Naive thymus-derived CD8-positive, alpha-beta T cell (primary cell): ENCODE results near the gene GRM8. TPM values are rescaled to one million over a fixed set of nuclear protein-coding genes. Genes with fewer than 3 reads are reported as not detected.

Experiments used
- ATAC-seq, 2 donors: fragments of 150-1000 bp; cut with Tn5 transposase in 1 of 2; sonication (Bioruptor Pico), chemical (Tn5 transposase) in 1 of 2; 1 replicate in 1 of 2; 2 replicates in 1 of 2; pipeline ENCODE4 v1.10.0; 2021; ENCODE audit warnings: mild to moderate bottlenecking in 2 of 2, moderate library complexity in 2 of 2
- POLR2A ChIA-PET: fragments of 350-600 bp; sonication (Branson Sonifier 250); formaldehyde crosslinking; loops from one replicate; lab custom pipeline; 2021; ENCODE audit warnings: antibody characterized with exemption; lab: Charles Lee
- DNase-seq, 10 donors: peaks; one replicate each; pipeline versions ENCODE4 v3.0.0 to v3.0.0-alpha.2; 2020 to 2022
- H3K27ac Mint-ChIP-seq, 10 donors: one replicate each; pipeline ENCODE4 v1.8.0; 2020 to 2022; ENCODE audit warnings: mild to moderate bottlenecking in 10 of 10, mixed read lengths in 10 of 10, moderate library complexity in 4 of 10, inconsistent platforms in 1 of 10
- H3K27me3 Mint-ChIP-seq, 5 donors: one replicate each; pipeline ENCODE4 v1.8.0; 2021 to 2022; ENCODE audit warnings: mixed read lengths in 5 of 5
- H3K36me3 Mint-ChIP-seq, 3 donors: one replicate each; pipeline ENCODE4 v1.8.0; 2020 to 2022; ENCODE audit warnings: mixed read lengths in 3 of 3, mild to moderate bottlenecking in 2 of 3, inconsistent platforms in 1 of 3
- H3K4me1 Mint-ChIP-seq, 4 donors: one replicate each; pipeline ENCODE4 v1.8.0; 2021 to 2022; ENCODE audit warnings: mixed read lengths in 4 of 4
- H3K4me3 Mint-ChIP-seq, 10 donors: one replicate each; pipeline ENCODE4 v1.8.0; 2020 to 2022; ENCODE audit warnings: mild to moderate bottlenecking in 10 of 10, mixed read lengths in 10 of 10, moderate library complexity in 6 of 10, inconsistent platforms in 1 of 10
- H3K9me3 Mint-ChIP-seq, 9 donors: one replicate each; pipeline ENCODE4 v1.8.0; 2020 to 2022; ENCODE audit warnings: mixed read lengths in 9 of 9, mild to moderate bottlenecking in 3 of 9, inconsistent platforms in 1 of 9, moderate library complexity in 1 of 9
- polyA plus RNA-seq, 3 donors: library from polyadenylated mRNA; unstranded; fragments of 300-500 nt; fragmentation: Illumina TruSeq; gene quantifications; one replicate each; pipeline ENCODE4 v1.2.3, GENCODE V29; 2021
- total RNA-seq, 8 experiments: library from RNA in 2 of 8; stranded (reverse) in 2 of 8; gene quantifications; one replicate each; pipeline ENCODE4 v1.2.3 and lab custom pipeline; 2021 to 2026

Gene GRM8
- total and polyA plus RNA-seq, 5 experiments from 2014 or later = not detected

- no peaks in the 10 kb centered on the region for H3K27me3 Mint-ChIP-seq
- H3K9me3 Mint-ChIP-seq = peaks cover 0 to 13% (median 4%) of the 10 kb centered on the region in 9 donors
- H3K4me3 Mint-ChIP-seq = no peak overlapping the region
- no peak overlapping the region for H3K27ac Mint-ChIP-seq
- H3K36me3 Mint-ChIP-seq = no peaks in the 10 kb centered on the region
- POLR2A ChIA-PET = no interaction called here
- no peaks in the 10 kb centered on the region for H3K4me1 Mint-ChIP-seq
- ATAC-seq (no peak), DNase-seq (no peak)
Measured at GRCh38 chr7:126453104-126453503, 799.6 kb downstream of the GRM8 start.

DNA sequence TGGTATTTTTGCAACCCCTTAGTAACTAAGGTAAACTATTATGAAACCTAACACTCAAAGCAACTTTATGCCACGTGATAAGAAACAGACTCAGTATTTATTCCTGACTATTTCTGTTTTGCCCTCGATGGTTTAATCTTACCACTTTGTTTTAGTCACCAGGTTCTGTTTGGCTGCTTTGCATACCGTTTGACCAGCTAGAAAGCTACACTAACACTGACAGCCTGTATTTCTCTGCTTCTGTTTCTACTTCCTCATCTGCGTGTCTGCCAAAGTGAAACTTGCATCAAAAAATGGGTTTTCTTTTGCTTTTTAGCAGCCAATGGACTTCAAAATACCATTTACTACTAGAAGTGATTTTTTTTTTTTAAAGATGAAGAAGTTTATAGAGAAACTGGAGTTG is 802.5 kb downstream of the GRM8 start:
- no peak overlapping the region for H3K4me3 Mint-ChIP-seq
- no peaks in the 10 kb centered on the region for H3K4me1 Mint-ChIP-seq
- DNase-seq (no peak), ATAC-seq (no peak)
- H3K9me3 Mint-ChIP-seq = peaks cover 0 to 13% (median 4%) of the 10 kb centered on the region in 9 donors
- no peaks in the 10 kb centered on the region for H3K27me3 Mint-ChIP-seq
- POLR2A ChIA-PET = no interaction called here
- no peaks in the 10 kb centered on the region for H3K36me3 Mint-ChIP-seq
- no peak overlapping the region for H3K27ac Mint-ChIP-seq

DNA sequence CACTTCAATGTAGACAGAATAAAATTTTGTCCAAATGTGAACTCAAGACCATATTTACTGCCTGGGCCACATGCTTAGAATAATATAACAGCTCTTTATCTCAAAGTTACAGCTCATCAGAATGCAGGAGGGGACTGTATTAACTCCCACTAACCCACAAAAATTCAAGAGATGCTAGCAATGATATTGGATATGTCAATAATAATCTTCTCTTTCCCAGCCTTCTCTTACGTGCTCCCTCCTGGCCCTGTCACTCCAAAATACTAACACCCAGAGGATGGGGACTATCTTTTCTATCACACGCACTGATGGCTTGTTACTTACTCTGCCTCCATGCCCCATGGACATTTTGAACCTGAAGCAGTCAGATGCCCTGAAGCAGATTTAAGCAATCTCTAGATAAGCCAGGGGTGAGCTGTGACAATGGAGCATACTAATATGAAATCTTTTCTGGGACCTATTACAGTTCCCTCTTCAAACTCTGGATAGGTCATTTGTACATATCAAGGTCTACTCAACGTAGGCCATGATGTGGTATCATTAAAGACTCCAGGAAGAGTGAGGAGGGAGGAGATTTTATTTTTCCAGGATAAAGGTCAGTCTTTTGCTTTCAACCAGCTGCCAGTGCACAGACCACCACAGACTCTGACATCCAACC is 803.0 kb downstream of the GRM8 start:
- DNase-seq = no peak
- ATAC-seq = no peak
- no peaks in the 10 kb centered on the region for H3K36me3 Mint-ChIP-seq
- POLR2A ChIA-PET = no interaction called here
- H3K27me3 Mint-ChIP-seq = no peaks in the 10 kb centered on the region
- peaks cover 0 to 13% (median 4%) of the 10 kb centered on the region in 9 donors for H3K9me3 Mint-ChIP-seq
- H3K27ac Mint-ChIP-seq = no peak overlapping the region
- no peak overlapping the region for H3K4me3 Mint-ChIP-seq
- no peaks in the 10 kb centered on the region for H3K4me1 Mint-ChIP-seq

DNA sequence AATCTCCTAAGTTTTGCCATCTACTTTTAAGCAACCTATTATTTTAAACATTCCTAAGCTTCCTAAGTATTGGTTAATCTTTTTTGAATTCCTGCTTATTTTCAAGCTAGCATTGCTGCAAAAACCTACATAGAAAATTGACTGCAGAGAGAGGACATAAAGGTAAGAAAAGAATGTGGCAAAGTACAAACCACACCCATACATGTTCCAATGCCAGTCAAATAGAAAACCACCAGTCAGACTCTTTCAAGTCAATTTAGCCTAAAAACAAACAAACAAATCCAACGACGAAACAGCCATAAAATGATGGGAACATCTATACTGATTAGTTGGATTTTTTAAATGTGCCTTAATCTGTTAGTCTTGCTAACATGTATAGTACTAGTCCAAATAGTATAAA is 804.8 kb downstream of the GRM8 start:
- no peak for DNase-seq
- POLR2A ChIA-PET = no interaction called here
- Mint-ChIP-seq H3K4me3 (no peak overlapping the region), H3K4me1 (no peaks in the 10 kb centered on the region), H3K27ac (no peak overlapping the region), H3K36me3 (no peaks in the 10 kb centered on the region), H3K9me3 (peaks cover 0 to 13% (median 3%) of the 10 kb centered on the region in 9 donors), H3K27me3 (no peaks in the 10 kb centered on the region)
- no peak for ATAC-seq

- ATAC-seq (no peak), DNase-seq (no peak)
- Mint-ChIP-seq H3K4me1 (no peaks in the 10 kb centered on the region), H3K27me3 (no peaks in the 10 kb centered on the region), H3K4me3 (no peak overlapping the region), H3K27ac (no peak overlapping the region), H3K36me3 (no peaks in the 10 kb centered on the region), H3K9me3 (peaks cover 0 to 6% (median 2%) of the 10 kb centered on the region in 9 donors)
- POLR2A ChIA-PET = no interaction called here
Measured at GRCh38 chr7:126445991-126446390, 806.8 kb downstream of the GRM8 start.

DNA sequence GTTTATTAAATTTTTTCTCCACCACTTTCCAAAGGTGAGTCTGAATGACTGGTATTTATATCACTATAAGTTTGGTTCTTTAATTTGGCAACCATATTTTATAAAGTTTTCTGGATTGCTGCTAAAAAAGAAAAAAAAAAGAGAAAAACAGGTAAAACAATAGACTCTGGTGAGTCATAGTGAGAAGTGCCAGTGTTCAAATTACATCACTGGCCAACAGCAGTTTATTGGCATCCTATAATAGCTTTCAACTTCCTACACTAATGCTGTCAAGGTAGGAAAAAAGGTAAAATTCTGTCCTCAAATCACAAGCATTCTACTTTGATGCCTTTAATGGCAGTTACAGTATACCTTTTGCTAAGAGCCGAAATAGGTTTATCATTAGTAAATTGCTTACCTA is 808.8 kb downstream of the GRM8 start:
- no peak overlapping the region for H3K4me3 Mint-ChIP-seq
- no peak for ATAC-seq
- POLR2A ChIA-PET = no interaction called here
- H3K27ac Mint-ChIP-seq = no peak overlapping the region
- H3K9me3 Mint-ChIP-seq = peaks cover 0 to 8% (median 0%) of the 10 kb centered on the region in 9 donors
- H3K27me3 Mint-ChIP-seq = no peaks in the 10 kb centered on the region
- no peak for DNase-seq
- no peaks in the 10 kb centered on the region for H3K36me3 Mint-ChIP-seq
- no peaks in the 10 kb centered on the region for H3K4me1 Mint-ChIP-seq

- H3K27me3 Mint-ChIP-seq = no peaks in the 10 kb centered on the region
- no peak for DNase-seq
- H3K9me3 Mint-ChIP-seq = peaks cover 0 to 8% (median 0%) of the 10 kb centered on the region in 9 donors
- POLR2A ChIA-PET = no interaction called here
- no peak overlapping the region for H3K27ac Mint-ChIP-seq
- H3K4me3 Mint-ChIP-seq = no peak overlapping the region
- no peak for ATAC-seq
- no peaks in the 10 kb centered on the region for H3K36me3 Mint-ChIP-seq
- H3K4me1 Mint-ChIP-seq = no peaks in the 10 kb centered on the region
Measured at GRCh38 chr7:126442908-126443307, 809.8 kb downstream of the GRM8 start.

GRCh38 chr7:126441745-126442144 is 811.0 kb downstream of the GRM8 start:
- H3K27ac Mint-ChIP-seq = no peak overlapping the region
- POLR2A ChIA-PET = no interaction called here
- no peaks in the 10 kb centered on the region for H3K27me3 Mint-ChIP-seq
- no peak overlapping the region for H3K4me3 Mint-ChIP-seq
- H3K9me3 Mint-ChIP-seq = peaks cover 0 to 8% (median 0%) of the 10 kb centered on the region in 9 donors
- DNase-seq = no peak
- no peak for ATAC-seq
- H3K36me3 Mint-ChIP-seq = no peaks in the 10 kb centered on the region
- H3K4me1 Mint-ChIP-seq = no peaks in the 10 kb centered on the region

DNA sequence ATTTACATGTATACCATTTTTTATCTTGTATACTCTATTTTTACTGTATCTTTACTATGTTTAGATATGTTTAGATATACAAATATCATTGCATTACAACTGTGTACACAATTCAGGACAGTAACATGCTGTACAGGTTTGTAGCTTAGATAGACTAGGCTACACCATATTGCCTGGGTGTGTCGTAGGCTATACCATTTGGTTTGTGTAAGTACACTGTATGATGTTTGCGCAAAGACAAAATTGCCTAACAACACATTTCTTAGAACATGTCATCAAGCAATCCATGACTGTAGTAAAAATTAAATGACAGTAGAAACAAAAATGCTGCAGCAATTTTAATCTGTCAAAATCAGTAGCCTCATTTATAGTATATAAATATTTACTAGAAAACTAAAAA is 812.2 kb downstream of the GRM8 start:
- POLR2A ChIA-PET = no interaction called here
- peaks cover 0 to 8% (median 0%) of the 10 kb centered on the region in 9 donors for H3K9me3 Mint-ChIP-seq
- no peak overlapping the region for H3K4me3 Mint-ChIP-seq
- no peak for ATAC-seq
- H3K27ac Mint-ChIP-seq = no peak overlapping the region
- no peaks in the 10 kb centered on the region for H3K4me1 Mint-ChIP-seq
- no peaks in the 10 kb centered on the region for H3K36me3 Mint-ChIP-seq
- DNase-seq = no peak
- no peaks in the 10 kb centered on the region for H3K27me3 Mint-ChIP-seq

DNA sequence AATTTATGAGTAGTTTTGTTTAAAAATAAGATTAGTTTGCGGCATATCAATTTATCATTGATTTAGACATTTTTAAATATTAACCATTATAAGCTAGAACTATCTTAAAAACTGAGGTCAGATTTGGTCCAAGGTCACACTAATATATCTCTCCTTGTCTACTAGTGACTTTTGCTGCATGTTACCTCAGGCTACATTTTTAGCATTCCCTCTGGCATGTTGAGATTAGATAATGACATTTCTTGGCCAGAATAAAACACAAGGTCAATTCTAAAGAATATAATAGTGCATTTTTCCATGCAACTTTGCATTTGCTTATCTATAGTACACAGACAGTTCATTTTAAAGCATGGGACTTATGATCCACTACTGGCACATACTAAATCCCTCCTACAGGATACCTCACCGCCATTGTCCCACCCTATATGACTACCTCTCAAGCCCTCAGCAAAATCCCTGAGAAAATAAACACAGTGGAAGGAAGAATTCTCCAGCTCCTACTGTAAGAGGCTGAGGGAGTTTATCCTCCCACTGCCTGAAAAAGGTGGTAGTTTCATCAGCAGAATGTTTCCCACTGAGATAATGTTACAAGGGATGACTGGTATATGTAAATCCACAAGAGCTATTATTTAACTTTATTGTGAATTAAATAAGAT is 816.4 kb downstream of the GRM8 start:
- Mint-ChIP-seq H3K27me3 (no peaks in the 10 kb centered on the region), H3K4me3 (no peak overlapping the region), H3K36me3 (no peaks in the 10 kb centered on the region), H3K27ac (no peak overlapping the region), H3K9me3 (peaks cover 0 to 9% (median 0%) of the 10 kb centered on the region in 9 donors), H3K4me1 (no peaks in the 10 kb centered on the region)
- DNase-seq (no peak), ATAC-seq (no peak)
- POLR2A ChIA-PET = no interaction called here

DNA sequence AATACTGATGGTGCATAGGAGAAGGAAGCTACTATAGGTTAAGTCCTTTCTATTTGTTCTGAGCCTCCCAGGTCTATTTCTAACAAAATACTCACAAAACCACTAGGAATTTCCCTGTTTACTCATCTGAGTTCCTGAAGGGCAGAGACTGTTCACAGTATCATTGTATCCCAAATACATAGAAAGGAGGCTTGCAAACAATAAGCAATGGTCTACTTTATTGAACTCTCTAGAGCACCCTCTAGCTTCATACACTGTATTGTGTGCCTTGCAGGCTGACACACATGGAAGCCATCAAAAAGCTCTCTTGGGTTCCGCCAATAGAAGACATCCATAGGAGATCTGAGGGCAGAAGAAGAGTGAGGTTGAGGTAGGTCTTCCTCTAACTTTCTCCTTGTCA is 826.1 kb downstream of the GRM8 start:
- DNase-seq = no peak
- Mint-ChIP-seq H3K27ac (no peak overlapping the region), H3K27me3 (no peaks in the 10 kb centered on the region), H3K36me3 (no peaks in the 10 kb centered on the region), H3K4me3 (no peak overlapping the region), H3K9me3 (peaks cover 0 to 9% (median 4%) of the 10 kb centered on the region in 9 donors), H3K4me1 (no peaks in the 10 kb centered on the region)
- ATAC-seq = no peak
- POLR2A ChIA-PET = no interaction called here

GRCh38 chr7:126424985-126425384 is 827.8 kb downstream of the GRM8 start:
- H3K9me3 Mint-ChIP-seq = peaks cover 0 to 12% (median 4%) of the 10 kb centered on the region in 9 donors
- H3K27me3 Mint-ChIP-seq = no peaks in the 10 kb centered on the region
- no peak for ATAC-seq
- H3K4me1 Mint-ChIP-seq = no peaks in the 10 kb centered on the region
- H3K36me3 Mint-ChIP-seq = no peaks in the 10 kb centered on the region
- DNase-seq = no peak
- POLR2A ChIA-PET = no interaction called here
- no peak overlapping the region for H3K4me3 Mint-ChIP-seq
- H3K27ac Mint-ChIP-seq = no peak overlapping the region

GRCh38 chr7:126419047-126419446 is 833.7 kb downstream of the GRM8 start:
- no peaks in the 10 kb centered on the region for H3K4me1 Mint-ChIP-seq
- POLR2A ChIA-PET = no interaction called here
- H3K9me3 Mint-ChIP-seq = peaks cover 0 to 11% (median 4%) of the 10 kb centered on the region in 9 donors
- no peaks in the 10 kb centered on the region for H3K36me3 Mint-ChIP-seq
- ATAC-seq (no peak), DNase-seq (no peak)
- no peak overlapping the region for H3K4me3 Mint-ChIP-seq
- no peak overlapping the region for H3K27ac Mint-ChIP-seq
- H3K27me3 Mint-ChIP-seq = no peaks in the 10 kb centered on the region
